Measurements from ENCODE around the gene CSNK1D.
A peak's percentile ranks its signal among the peaks of the same experiment; 100 is the strongest.

Gene CSNK1D

GRCh38 chr17:82294064-82294773 is 20.7 kb upstream of the CSNK1D start:
- no peak for DNase-seq

- DNase-seq: peak; percentile 97
Observed at GRCh38 chr17:82292251-82293154, 19.0 kb upstream of the CSNK1D start.

GRCh38 chr17:82291582-82292250 is 18.2 kb upstream of the CSNK1D start:
- DNase-seq: no peak

GRCh38 chr17:82287868-82288801 is 14.6 kb upstream of the CSNK1D start:
- peak; percentile 49 for DNase-seq

- DNase-seq: no peak
Observed at GRCh38 chr17:82287013-82287867, 13.7 kb upstream of the CSNK1D start.

GRCh38 chr17:82285141-82285540 is 11.6 kb upstream of the CSNK1D start:
- DNase-seq: no peak

- peak; percentile 45 for DNase-seq
Observed at GRCh38 chr17:82283208-82283749, 9.8 kb upstream of the CSNK1D start.

GRCh38 chr17:82282239-82283207 is 9.0 kb upstream of the CSNK1D start:
- DNase-seq: no peak

- peak; percentile 64 for DNase-seq
Observed at GRCh38 chr17:82281502-82282238, 8.2 kb upstream of the CSNK1D start.

GRCh38 chr17:82281076-82281475 is 7.6 kb upstream of the CSNK1D start:
- no peak for DNase-seq

GRCh38 chr17:82280537-82280936 is 7.0 kb upstream of the CSNK1D start:
- DNase-seq: no peak

- peak; percentile 74 for DNase-seq
Observed at GRCh38 chr17:82278786-82279391, 5.4 kb upstream of the CSNK1D start.

- DNase-seq: no peak
Observed at GRCh38 chr17:82278308-82278707, 4.8 kb upstream of the CSNK1D start.

GRCh38 chr17:82277851-82278250 is 4.4 kb upstream of the CSNK1D start:
- DNase-seq: no peak

GRCh38 chr17:82276938-82277337 is 3.4 kb upstream of the CSNK1D start:
- no peak for DNase-seq

- no peak for DNase-seq
Observed at GRCh38 chr17:82275326-82275725, 1.8 kb upstream of the CSNK1D start.

GRCh38 chr17:82274134-82275020 is 877 bp upstream of the CSNK1D start:
- no peak for DNase-seq
